Stimulated activated CD8-positive, alpha-beta memory T cell treated with anti-CD3 and anti-CD28 coated beads, Interleukin-7, amount 100 ng/mL, for 24 hours (primary cell): ENCODE results near the gene GSTM4.
"Not testable (repeated sequence)": the region's sequence is repeated elsewhere in the genome, so short reads cannot be mapped to it uniquely, and the experiment has no call there.

ENCODE experiments used
- DNase-seq: peaks from one replicate; pipeline ENCODE4 v3.0.0-alpha.2; 2020; ENCODE audit warnings: low read depth

Gene GSTM4

DNA sequence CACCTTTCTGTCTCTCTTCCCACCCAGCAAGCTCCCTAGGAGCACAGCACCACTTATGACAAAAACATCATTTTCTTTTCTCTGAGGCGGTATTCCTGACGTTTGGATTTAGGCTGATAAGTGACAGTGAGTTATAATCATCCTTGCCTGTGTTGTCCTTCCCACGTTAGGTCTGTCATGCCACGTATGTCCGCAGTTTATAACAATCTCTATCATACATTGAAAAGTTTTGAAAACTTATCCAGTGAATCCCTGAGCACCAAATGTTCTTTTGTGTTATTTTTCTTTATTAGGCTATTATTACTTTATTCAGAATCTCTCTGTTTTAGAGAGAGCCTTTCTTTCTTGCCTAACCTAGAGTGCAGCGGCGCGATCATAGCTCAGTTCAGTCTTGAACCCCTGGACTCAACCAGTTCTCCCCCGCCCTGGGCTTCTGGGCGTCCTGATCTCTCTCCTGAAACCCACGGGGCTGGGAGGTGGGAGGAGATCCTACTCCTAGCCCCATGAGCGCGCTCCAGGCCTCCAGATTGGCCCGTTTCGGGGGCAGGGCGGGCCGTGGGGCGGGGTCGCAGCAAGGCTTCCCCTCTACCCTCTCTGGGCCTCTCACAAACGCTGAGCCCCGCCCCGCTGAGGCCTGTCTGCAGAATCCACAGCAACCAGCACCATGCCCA is 11.7 kb downstream of the GSTM4 start, which contains the start of gene GSTM2:
Gene GSTM2 (plus strand): TSS at position 606 of the 671 bp plus-strand sequence. CDS start 59 bp downstream, at position 665.
- peak; percentile 53 for DNase-seq

GRCh38 chr1:109668123-109668775 is 12.3 kb downstream of the GSTM4 start:
- no peak for DNase-seq

- DNase-seq = no peak
Observed at GRCh38 chr1:109669246-109669948, 13.5 kb downstream of the GSTM4 start.

GRCh38 chr1:109669949-109670302 is 14.0 kb downstream of the GSTM4 start:
- DNase-seq = not testable (repeated sequence)

DNA sequence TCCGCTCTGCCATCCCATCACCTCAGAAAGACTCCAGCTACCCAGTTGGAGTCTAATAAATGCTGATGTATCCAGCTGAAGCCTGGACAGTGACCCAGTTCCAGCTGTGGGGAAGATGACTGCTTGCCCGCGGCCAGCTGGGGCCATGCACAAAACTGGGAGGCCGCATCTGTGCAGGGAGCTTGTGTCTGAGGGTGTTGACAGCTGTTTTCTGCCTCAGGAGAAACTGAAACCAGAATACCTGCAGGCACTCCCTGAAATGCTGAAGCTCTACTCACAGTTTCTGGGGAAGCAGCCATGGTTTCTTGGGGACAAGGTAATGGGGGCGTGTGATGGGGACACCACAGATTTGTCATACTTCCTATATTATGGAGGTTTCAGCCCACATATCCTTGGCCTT is 15.2 kb downstream of the GSTM4 start:
- no peak for DNase-seq

DNA sequence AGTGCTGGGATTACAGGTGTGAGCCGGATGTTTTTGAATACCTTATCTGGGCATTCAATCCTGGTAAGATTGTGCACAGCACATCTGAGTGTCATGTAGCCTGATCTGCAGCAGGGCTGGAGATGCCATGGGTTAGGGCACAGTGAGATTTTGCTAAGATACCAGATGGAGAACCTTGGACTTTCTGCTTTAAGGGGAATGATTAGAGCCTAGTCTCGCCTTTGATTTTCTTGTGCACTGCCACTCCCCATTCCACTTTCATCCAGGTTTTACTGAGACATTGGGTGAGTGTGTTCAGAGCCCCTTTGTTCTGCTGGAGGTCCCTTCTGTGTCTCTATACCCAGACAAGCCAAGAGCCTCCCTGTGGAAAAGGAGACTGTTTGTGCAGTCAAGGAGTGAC is 18.0 kb downstream of the GSTM4 start:
- not testable (repeated sequence) for DNase-seq

- not testable (repeated sequence) for DNase-seq
Observed at GRCh38 chr1:109676683-109677381, 20.9 kb downstream of the GSTM4 start.

- DNase-seq = no peak
Observed at GRCh38 chr1:109677459-109677858, 21.6 kb downstream of the GSTM4 start.

- DNase-seq = not testable (repeated sequence)
Observed at GRCh38 chr1:109678637-109679036, 22.7 kb downstream of the GSTM4 start.

DNA sequence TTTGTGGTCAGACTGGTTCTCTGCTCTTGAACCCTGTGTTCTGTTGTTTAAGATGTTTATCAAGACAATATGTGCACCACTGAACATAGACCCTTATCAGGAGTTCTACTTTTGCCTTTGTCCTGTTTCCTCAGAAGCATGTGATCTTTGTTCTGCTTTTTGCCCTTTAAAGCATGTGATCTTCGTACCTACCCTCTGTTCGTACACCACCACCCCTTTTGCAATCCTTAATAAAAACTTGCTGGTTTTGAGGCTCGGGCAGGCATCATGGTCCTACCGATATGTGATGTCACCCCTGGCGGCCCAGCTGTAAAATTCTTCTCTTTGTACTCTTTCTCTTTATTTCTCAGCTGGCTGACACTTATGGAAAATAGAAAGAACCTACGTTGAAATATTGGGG is 28.9 kb downstream of the GSTM4 start:
- not testable (repeated sequence) for DNase-seq

GRCh38 chr1:109685399-109685798 is 29.5 kb downstream of the GSTM4 start:
- DNase-seq = not testable (repeated sequence)

DNA sequence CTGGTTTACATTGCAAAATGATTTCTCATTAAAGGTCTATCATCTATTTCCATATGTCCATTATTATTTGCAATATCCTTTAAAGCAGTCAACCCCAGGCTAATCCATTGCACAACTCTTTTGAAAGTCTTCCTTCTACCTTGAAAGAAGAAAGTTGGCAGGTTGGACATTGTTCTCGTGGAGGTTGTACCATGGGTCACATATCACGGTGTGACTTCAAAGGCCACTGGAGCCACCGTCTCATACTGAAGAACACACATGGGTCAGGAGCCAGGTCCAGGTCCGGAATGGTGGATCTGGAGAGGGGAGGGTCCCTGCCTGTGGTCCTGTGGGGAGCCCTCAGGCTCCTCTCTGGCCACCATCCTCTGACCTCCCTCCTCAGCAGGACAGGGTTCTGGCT is 30.0 kb downstream of the GSTM4 start:
- DNase-seq = not testable (repeated sequence)

DNA sequence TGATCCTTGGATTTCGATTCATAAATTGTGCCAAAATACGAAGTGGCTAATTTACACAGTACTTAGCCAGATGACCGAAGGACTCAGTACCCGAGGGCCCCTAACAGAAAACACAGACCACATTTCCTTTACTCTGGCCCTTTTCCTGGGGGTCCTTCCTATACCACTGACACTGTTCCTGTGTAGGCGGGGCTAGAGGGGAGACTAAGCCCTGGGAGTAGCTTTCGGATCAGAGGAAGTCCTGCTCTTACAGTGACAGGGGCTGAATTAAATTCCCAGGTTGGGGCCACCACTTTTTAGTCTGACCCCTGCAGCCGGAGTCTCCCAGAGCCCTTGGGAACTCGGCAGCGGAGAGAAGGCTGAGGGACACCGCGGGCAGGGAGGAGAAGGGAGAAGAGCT is 31.2 kb downstream of the GSTM4 start:
- not testable (repeated sequence) for DNase-seq

DNA sequence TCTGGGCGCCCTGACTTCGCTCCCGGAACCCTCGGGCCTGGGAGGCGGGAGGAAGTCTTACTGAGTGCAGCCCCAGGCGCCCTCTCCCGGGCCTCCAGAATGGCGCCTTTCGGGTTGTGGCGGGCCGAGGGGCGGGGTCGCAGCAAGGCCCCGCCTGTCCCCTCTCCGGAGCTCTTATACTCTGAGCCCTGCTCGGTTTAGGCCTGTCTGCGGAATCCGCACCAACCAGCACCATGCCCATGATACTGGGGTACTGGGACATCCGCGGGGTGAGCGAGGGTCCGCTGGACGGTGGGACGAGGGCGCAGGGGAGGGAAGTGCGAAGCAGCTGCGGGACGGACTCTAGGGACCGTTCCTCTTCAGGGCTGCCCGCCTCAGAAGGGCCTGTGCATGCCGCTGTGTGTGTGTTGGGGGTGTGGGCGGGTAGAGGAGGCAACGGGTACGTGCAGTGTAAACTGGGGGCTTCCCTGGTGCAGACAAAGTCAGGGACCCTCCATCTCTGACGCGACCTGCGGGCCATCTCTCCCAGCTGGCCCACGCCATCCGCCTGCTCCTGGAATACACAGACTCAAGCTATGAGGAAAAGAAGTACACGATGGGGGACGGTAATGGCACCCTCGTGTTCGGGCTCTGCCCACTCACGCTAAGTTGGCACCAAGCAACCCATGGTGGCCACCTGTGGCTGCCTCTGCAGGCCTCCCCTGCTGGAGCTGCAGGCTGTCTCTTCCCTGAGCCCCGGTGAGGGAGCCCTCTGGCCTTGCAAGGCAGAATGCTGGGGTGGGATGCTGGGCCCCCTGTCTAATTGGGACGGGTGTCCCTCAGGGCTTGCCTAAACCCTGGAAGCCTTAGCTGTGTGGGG is 32.0 kb downstream of the GSTM4 start, which contains the start of gene GSTM1:
Gene GSTM1 (plus strand): TSS at position 177 of the 859 bp plus-strand sequence. CDS start 57 bp downstream, at position 234.
- no peak for DNase-seq

- no peak for DNase-seq
Observed at GRCh38 chr1:109689844-109690405, 34.0 kb downstream of the GSTM4 start.

- DNase-seq = no peak
Observed at GRCh38 chr1:109691759-109692158, 35.9 kb downstream of the GSTM4 start.

GRCh38 chr1:109694400-109694799 is 38.5 kb downstream of the GSTM4 start:
- DNase-seq = not testable (repeated sequence)

DNA sequence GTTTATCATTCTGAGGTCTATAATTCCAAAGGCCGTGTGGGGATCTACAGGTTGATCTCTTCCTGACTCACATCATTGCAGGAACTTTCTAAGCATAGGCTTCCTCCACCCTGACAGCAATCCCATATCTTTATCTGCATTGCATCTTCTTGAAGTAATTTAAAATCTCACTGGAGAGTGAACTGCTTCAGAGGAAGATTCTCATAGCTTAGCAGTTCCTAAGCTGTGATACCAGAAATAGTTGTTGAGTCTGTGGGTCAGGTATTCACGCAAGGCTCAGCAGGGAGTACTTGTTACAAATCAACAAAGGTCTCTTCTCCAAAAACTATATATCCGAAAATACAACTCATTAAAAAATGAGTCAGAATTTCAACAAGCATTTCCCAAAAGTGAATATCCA is 39.2 kb downstream of the GSTM4 start:
- DNase-seq = not testable (repeated sequence)

DNA sequence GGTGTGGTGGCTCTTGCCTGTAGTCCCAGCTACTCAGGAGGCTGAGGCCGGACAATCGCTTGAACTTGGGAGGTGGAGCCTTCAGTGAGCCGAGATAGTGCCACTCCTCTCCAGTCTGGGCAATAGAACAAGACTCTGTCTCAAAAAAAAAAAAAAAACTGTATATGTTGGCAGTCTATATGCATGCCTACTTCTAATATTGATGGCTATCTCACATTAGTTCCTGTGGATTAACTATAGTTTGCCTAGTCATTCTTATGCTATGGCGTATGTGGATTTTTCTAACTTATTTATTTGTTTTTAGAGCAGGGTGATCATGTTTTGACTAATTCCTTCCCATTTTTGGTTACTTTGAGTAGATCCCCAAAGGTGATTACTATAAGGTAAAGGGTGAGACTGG is 41.2 kb downstream of the GSTM4 start:
- DNase-seq = no peak

GRCh38 chr1:109697861-109698260 is 42.0 kb downstream of the GSTM4 start:
- DNase-seq = not testable (repeated sequence)

GRCh38 chr1:109702940-109703339 is 47.0 kb downstream of the GSTM4 start:
- DNase-seq = not testable (repeated sequence)
